GM18526 (cell line): ENCODE data around the gene POLE4.

Experiments
- POLR2A ChIP-seq: IDR thresholded peaks from 3 replicates; pipeline ENCODE4 v1.6.1; 2011; ENCODE audit not compliant: insufficient read length; ENCODE audit errors: extremely low read depth

POLE4 gene

DNA sequence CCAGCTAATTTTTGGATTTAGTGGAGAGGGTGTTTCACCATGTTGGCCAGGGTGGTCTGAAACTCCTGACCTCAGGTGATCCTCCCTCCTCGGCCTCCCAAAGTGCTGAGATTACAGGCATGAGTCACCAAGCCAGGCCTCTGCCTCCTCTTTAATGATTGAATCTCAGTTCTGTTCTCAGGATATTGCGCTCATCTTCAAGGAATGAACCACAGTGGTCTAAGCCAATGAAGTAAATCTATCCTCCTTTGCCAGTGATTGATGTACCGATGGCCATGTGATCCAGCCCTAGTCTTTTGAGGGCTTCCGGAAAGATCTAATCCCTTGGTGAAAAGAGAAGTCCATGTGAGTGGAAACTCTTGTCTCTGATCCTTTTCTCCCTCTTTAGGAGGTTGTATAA is 48.6 kb downstream of the POLE4 start:
- no peak for TF ChIP-seq POLR2A

DNA sequence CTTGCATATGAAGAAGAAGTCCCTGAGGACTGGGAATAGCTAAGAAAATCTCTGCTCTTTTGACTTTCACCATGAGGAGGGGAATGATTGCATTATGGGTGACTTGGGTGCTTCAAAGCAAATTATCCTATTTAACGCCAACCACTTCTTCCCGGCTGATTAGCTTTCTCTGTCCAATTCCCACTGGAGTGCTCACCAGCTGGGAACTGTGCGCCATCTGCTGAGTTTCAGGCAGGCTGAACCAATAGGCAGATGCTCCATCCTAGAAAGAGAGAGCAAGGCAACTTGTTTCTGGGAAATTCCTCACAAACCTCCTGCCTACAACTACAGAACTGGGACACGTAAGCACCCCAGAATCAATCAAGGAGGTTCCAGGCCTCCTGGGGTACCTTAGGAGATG is 49.4 kb downstream of the POLE4 start:
- no peak for TF ChIP-seq POLR2A

DNA sequence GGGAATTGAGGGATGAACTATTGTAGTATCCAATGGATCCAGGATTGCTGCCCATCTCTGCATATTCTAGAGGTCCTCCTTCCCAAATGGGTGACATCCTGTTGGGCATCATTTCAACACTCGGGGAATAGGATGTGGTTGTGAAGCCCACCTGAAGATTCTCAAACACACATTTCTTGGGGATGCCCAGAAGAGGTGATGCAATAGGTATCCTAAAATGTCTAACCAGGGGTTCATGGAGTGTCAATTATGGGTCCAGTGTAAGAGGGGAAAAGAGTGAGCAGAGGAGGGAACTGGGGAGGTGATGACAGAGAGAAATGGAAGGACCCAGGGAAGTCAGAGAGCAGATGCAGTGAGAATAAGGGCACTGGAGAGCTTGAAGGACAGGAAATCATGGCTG is 52.1 kb downstream of the POLE4 start:
- TF ChIP-seq POLR2A: no peak

DNA sequence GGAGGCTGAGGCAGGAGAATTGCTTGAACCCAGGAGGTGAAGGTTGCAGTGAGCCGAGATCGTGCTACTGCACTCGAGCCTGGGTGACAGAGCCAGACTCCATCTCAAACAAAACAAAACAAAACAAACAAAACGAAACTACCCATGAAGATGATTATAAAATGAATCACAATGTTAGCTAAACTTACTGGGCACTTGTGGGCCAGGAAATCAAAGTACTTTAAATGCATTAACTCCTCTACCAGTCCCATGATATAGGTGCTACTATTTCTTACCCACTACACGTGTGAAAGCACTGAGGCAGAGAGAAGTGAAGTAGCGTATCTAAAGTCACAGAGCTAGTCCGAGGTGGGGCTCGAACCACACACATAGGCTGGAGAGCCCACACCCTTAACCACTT is 53.6 kb downstream of the POLE4 start:
- no peak for TF ChIP-seq POLR2A

DNA sequence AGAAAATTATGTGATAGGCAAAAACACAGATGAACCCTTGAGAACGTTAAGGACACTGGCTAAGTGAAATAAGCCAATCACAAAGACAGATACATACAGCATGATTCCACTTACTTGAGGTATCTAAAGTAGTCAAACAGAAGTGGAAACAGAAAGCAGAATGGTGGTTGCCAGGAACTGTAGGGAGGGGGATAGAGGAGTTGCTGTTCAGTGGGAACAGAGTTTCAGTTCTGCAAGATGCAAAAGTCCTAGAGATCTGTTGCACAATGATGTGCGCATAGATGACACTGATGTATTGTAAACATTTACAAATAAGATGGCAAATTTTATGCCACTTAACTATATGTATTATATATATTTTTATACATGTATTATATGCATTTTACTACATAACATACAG is 59.7 kb downstream of the POLE4 start:
- no peak for TF ChIP-seq POLR2A
